ENCODE results near the gene RXFP2.

The RXFP2 gene

DNA sequence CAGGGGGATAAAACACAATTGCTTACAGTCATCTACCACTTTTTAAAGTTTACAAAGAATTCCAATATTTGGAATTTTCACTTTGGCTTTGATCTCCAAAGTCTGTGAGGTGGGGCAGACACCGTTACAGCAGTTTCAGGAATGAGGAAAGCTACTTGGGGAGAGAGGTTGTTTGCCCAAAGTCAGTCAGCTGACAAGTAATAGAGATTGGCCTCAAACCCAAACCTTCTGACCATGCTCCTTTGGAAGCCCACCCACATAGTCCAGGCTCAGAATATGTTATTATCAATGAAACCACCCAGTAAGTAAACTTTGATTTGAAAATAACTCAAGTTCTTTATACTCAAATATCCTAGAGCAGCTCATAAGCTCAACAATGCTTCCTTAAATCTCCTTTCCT lies 29.0 kb downstream of the RXFP2 start:
- FAIRE-seq, result no peak

DNA sequence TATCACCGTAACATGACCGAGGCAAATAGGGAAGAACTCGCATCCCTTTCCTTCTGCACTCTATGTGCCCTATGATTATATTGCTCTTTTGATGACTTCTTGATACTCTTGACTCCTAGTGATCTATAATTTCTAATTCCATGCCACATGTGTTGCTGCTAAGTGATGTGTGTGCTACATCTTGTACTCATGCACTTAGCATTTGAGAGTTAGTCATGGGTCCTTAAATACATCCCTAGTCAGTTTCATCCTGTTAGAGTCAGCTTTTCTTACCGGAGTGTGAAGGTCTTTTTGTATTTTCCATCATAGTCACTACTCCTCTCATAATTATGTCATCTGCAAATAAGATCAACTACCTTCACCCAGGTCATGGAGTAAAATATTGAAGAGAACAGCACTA lies 30.2 kb downstream of the RXFP2 start:
- no peak for FAIRE-seq

DNA sequence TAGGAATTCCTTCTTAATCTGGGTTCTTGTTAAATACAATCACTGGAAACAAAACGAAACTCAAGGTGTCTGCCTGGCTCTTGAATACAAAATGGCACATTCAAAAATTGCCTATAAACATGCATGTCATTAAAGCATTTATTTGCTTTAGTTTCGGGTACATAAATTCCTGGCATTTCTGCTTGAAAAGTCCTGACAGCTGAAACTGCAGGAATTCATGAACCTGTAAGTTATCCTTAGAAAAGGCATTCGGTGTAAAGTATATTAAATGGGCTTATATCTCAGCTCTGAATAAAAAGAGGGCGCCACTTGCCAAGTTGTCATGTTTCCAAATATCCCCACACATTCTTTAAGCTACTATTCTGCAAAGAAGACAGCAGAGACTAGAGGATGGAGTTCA lies 32.9 kb downstream of the RXFP2 start:
- no peak for FAIRE-seq

DNA sequence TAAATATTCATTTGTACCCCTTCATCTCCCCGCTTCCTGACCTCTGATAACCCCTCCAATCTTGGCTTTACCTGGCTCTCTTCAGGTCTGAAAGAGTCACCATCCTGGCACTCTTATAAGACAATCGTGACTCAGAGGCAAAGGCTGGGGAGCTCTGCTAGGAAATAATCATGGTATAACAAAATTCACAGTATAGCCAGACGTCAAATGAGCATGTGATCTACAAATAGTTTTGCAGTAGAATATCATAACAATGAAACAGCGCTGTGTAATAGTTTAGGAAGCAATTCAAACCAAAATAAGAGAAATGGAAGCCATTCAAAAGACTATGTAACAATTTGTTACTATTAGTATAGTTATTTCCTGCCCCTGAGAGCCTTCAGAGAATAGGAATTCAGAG lies 34.2 kb downstream of the RXFP2 start:
- FAIRE-seq, result no peak

DNA sequence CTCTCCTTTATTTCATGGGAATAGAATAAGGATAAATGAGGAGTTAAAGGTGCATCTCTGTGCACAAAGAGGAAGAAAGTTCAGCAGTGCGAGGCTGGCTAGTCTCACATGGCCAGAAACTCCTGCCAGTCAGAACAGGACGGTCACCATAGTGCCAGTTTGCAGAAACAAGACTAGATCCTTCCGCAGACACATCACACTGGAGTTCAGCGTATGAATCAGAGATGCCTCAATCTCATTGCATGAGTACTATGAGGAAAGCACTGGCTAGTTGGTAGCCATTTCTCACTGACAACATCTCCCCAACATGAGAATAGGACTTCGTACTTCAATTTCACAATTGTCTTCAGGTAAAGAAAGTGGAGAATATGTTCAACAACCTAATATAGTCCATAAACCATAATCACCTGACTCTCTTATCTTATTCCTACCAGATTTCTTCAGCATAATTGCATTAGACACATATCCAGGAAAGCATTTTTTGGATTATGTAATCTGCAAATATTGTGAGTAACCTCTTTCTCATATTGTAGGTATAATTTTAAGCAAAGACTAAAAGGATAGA lies 34.9 kb downstream of the RXFP2 start:
- no peak for FAIRE-seq

DNA sequence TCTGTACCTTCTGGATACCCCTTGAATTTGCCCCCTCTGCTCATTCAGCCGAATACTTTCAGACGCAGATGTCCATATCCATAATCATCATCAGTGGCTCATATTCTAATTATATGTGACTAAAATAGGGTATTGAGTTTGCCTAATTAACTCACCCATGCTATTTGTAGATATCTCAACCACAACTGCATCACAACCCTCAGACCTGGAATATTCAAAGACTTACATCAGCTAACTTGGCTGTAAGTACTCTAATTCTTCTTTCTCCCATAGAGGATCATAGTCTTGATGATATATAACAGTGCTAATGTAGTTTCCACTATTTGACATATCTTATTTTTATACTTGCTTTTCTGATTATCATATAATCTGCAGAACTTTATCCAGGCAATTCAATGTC lies 35.8 kb downstream of the RXFP2 start:
- FAIRE-seq, result no peak

DNA sequence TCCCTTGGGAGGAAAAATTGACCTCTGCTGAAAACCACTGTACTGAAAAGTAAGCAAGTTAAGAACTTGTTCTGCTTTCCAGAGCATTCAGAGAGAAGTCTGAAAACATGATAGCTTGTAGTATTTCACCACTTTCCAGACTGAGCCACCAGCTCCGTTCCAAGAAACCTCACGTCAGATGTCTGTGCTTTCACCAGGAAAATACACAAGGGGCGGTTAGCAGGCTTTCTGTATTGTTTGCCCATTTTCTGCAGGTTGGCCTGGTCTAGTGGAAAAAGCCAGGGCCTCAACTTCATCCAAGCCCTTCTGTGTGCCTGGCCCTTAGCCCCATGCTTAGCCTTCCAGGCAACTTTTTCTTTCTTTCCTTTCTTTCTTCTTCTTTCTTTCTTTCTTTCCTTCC lies 36.4 kb downstream of the RXFP2 start:
- no peak for FAIRE-seq

DNA sequence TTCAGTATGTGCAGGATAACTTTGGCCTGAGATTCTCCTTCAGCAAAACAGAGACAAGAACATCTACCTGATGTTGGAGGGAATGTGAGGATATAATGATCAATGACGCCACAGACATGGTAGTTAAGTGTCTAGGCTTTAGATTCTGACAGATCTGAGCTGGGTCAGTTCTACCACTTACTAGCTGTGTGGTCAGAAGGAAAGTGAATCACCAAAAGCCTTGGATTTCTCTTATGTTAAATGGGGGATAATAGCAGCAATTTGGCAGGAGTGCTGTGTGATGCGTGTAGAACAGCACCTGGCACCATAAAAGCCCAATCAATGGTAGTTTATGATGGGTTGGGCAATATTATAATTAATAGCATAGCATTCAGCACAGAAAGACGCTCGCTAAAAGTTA lies 41.7 kb downstream of the RXFP2 start:
- no peak for FAIRE-seq

DNA sequence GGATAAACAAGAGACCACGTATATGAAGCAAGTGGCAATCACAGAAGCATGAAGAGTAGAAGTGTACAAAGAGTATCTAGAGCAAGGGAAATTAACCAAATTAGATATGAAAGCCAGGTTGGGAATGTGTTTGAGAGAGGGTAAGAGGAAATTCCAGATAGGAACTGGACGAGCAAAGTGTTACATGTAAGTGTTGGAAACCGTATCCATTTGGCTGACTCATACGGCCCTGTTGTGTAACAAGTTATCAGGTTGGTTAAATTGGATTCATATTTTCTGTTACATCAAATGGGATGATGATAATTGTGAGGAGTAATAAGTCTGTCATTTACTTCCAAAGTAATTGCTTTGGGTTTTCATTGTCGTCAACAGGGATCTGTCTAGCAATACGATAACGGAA lies 46.7 kb downstream of the RXFP2 start:
- FAIRE-seq, result no peak

DNA sequence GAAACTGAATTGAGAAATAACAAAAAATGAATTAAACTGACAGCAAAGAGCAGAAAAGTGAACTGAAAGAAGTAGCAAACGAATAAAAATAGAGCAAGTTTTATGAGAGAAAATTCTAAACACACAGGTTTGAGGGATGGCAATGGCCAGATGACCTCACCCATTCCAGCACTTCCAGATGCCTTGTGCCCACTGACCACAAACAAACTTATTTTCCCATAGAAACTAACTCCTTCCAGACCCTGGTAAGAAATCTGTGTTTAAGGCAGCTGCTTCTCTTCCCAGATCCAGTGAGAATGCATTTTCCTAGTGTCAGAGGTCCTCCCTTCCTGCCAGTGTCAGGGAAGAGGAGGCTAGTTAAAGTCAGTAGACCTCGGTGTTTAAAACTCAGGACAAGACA lies 51.7 kb downstream of the RXFP2 start:
- FAIRE-seq, result no peak

DNA sequence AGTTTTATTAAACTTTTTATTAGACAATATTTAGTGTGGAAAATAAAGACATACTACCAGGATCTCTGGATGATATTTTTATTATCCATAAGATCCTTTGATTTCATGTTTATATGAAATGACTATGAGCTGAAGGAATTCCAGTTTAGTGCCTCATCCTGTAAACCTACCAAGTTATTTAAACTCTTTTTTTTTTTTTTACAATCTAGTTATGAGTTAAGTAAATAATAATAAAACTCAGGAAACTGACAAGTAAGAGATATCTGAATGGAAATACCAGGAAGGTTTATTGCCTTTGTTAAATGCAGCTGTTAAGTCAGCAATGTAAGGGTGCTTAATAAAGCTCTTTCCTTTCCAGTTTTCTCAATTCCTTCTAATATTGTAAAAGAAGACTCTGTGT lies 53.9 kb downstream of the RXFP2 start:
- FAIRE-seq, result peak; percentile 21

DNA sequence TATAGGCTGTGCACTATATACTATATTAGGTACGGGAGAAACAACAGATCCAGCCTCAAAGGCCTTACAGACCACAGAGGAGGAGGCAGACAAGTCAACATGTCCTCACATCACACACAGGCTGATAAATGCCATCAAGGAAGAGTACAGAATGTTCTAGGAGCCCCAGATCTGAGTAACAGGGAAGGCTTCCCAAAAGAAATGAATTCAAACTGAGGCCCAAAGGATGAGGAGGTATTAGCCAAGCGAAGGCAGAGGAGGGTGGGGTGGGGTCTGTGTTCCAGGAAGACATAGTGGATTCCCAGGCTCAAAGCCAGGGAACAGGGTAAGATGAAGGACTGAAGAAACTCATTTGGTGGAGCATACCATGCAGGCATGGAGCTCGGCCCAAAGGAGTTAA lies 55.1 kb downstream of the RXFP2 start:
- FAIRE-seq, result no peak

DNA sequence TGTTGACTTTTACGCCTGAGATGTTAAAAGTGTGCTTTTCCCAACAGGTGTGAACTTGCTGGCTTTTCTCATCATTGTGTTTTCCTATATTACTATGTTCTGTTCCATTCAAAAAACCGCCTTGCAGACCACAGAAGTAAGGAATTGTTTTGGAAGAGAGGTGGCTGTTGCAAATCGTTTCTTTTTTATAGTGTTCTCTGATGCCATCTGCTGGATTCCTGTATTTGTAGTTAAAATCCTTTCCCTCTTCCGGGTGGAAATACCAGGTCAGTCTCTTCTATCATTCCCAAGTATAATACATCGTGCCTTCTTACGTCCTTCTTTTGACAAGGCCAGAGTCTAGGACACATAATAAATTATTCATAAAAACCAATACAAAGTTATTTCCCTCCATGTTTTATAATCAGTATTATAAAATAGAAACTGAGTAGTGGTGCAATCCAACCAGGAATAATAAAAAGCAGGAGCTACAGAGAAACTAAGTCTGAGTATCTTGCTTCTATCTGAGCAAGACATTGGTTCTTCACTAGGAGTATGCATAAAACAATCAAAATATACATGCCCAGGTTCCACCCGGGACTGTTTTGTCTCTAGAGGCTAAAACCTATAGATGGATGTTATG lies 57.9 kb downstream of the RXFP2 start:
- peak; percentile 64 for FAIRE-seq

DNA sequence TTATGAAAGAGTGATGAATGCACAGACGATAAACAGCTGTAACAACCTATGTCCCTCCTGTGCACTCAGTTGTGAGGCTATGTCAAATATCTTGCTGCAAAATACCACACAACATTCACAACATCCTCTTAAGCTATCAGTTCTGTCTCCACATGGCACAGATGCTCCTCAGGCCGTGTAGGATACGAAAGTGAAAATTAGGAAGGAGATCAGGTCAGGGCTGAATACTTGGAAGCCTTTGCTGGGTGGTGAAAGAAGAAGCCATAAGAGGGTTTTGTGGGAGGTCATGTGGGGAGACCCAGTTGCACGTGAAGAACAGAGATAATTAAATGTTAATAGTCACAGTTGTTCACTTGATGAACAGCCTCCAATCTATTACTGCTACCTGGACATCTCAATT lies 58.9 kb downstream of the RXFP2 start:
- no peak for FAIRE-seq

DNA sequence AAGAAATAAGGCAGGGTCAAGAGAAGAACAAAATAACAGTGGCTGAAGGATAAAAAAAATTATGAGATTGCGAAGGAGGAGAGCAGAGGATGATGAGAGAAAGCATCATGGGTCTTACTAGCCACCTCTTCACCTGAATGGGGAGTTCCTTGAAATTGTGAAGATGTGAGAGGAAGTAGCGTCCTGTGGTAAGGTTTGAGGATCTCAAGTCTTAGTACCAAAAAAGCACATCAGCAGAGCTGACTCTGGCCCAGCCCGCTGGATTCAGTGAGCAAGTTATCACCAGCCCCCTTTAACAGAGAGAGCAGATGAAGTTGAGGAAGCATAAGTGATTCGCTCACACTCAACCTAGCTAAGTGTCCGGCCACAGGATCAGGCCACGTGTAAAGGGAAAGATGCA lies 61.8 kb downstream of the RXFP2 start:
- no peak for FAIRE-seq

DNA sequence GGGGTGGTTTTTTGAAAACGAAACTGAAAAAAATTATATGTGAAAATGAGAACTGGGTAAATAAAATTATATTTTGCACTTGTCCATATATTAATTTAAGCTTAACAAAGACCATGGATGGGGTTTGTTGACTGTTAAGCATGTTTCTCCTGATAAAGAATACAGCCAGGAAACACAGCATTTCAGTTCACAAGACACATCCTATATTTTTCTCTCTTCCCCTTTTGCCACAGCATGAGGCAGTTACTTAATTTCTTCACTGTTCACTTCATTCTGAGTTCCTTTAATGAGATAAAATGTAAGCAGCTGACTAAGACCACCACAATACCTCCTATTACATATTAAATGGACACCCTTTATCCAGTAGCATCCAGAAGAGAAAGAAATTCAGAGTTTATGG lies 64.0 kb downstream of the RXFP2 start:
- no peak for FAIRE-seq

DNA sequence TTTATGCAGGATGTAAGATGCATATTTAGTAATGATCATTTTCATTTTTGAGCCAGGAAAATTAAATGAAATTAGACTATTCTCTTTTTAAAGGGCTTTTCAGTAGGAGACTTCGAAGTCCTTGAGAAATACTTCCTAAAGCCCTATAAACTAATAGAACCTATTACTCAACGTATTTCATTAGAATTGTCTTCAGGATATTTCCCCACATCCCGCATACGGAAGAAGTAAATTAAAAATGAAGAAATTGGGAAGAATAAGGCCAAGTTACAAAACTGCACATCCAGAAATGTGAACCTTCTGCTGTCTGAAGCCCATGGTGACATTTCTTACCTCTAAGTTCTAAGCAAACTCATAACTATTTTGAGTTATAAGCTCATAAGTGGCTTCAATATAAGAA lies 66.5 kb downstream of the RXFP2 start:
- no peak for FAIRE-seq

DNA sequence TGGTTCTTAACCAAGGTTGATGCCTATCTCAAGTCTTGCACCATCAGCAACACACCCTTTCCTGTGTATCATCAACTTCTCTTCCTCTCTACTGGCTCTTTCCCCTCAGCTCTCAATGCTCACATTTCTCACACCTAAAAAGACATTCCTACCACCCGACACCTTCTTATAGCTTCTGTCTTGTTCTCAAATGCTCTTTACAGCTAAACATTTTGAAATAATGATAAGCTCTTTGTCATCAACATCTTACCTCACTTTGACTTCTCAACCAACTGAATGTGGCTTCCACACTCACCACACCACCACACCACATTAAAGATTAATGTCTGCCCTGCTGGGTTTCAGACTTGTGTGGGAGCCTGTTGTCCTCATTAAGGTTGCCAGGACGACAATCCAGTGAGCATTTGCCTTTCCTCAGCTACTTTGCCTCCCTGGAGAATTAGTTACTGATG lies 67.8 kb downstream of the RXFP2 start:
- no peak for FAIRE-seq

DNA sequence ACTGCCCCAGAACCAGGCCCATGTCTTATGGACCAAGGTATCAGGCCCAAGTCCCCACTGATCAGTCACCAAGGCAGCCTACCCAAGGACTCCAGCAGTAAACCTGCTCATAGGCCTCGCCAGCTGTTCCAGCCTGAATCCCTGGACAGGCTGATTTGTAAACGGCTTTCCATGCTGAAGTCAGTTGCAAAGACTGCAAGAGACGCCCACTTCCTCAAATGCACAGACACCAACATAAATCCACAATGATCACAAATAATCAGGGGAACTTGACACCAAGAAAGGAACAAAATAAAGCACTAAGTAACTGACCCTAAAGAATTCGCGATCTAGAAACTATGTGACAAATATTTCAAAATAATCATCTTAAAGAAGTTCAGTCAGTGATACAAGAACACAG lies 75.2 kb downstream of the RXFP2 start:
- FAIRE-seq, result no peak

DNA sequence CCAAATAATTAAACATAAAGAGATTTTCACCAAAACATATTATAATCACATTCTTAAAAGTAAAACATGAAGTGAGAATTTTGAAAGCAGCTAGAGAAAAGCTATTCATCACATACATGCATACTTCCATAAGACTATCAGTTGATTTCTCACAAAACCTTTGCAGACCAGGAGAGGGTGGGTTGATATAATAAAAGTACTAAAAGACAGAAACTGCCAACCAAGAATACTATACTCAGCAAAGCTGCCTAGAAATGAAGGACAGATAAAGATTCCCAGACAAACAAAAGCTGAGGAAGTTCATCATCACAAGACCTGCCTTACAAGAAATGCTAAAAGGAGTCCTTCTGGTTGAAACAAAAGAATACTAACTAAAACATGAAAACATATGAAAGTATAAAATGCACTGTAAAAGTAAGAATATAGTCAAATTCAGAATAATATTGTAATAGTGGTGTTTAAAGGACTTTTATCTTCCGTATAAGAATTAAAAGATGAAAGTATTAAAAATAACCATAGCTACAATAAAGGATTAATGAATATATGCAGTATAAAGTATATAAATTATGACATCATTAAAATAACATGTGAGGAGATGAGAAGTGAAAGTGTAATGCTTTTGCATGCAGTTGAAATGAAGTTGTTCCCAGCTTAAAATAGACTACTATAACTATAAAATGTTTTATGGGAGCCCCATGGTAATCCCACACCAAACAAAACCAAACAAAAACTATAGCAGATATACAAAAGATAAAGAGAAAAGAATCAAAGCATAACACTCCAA lies 76.2 kb downstream of the RXFP2 start:
- FAIRE-seq, result no peak

DNA sequence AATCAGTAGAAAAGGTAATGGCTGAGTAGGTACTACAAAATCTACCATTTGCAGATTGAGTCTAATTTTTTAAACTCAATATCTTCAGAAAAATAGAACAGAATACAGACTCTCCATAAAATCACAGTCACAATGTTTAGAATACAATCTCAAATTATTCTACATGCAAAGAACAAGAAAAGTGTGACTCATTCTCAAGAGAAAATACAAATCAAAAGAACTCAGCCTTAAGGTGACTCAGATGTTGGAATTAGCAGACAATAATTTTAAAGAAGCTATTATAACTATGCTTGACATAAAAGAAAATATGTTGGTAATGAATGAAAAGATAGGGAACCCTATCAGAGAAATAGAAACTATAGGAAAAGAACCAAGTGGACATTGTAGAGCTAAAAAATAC lies 78.9 kb downstream of the RXFP2 start:
- FAIRE-seq, result no peak

DNA sequence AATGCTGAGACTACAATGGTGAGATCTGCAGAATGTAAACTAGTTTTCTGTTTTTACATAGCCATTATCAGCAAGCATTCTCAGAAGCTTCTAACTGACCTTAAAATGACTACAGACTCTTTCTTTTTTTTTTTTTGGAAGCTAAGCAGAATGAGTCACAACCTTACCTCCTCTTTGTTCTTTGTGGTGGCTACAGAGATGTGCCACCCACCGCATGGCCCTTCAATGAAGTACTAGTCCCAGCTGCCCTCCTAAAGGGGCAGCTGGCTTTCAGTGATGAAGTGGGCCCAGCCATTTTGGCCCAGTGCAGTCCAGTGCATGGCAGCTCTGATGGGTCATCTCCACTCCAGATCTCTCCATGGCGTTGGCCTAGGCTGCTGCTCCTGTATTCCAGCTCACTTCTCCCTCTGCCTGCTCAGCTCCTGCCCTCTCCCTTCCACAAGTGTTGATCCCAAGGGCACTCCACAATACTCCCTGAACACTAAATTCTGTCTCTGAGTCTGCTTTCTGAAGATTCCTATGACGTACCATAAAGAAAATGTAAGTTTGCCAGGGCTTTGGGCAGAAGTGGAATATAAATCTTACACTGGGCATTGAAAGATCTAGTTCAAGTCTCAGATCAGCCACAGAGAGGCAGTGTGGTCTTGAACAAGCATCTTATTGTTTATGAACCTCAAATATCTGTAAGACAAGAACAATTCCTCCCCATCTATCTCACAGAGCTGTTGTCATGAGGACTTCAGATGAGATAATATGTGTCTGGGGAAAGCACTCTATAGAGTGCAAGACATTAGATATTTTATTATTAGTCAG lies 85.6 kb downstream of the RXFP2 start:
- no peak for FAIRE-seq

DNA sequence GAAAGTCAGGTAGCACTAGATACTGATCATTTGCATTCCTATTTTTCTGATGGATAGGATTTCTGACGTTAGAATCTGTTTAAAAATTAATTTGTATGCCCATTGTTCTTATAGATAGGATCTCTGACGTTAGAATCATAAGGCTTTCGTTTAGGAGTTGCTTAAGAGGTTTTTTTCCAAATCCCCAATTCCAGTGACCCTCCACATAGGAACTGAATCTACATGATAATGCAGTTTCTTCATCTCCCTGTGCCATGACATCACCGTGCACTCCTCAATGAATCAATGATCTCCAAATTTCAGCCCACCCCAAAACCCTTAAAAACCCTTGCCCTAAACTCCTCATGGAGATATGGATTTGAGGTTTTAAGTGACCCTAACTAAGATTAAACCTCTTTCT lies 87.2 kb downstream of the RXFP2 start:
- FAIRE-seq, result no peak

DNA sequence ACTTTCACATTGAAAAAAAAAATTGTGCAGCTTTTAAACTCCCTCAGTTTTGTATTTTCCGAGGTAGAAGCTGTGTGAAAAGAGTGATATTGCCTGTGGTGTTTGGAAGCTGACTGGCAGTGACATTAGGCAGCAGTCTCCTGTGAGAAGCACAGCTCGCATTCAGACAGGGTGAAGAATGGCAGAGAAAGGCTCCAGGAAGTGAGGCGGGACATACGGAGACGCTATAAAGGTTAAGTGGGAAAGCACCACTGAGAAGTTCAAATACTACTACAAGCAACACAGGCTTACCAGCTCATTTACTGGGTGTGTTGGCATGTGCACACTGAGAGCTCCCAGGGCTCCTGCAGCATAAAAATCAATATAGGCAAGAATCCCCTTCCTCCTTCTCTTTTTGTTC lies 88.4 kb downstream of the RXFP2 start:
- no peak for FAIRE-seq
